ENCODE data around the gene GAPDH.
"Not testable (repeated sequence)": the region's sequence is repeated elsewhere in the genome, so short reads cannot be mapped to it uniquely, and the experiment has no call there.

GAPDH gene

DNA sequence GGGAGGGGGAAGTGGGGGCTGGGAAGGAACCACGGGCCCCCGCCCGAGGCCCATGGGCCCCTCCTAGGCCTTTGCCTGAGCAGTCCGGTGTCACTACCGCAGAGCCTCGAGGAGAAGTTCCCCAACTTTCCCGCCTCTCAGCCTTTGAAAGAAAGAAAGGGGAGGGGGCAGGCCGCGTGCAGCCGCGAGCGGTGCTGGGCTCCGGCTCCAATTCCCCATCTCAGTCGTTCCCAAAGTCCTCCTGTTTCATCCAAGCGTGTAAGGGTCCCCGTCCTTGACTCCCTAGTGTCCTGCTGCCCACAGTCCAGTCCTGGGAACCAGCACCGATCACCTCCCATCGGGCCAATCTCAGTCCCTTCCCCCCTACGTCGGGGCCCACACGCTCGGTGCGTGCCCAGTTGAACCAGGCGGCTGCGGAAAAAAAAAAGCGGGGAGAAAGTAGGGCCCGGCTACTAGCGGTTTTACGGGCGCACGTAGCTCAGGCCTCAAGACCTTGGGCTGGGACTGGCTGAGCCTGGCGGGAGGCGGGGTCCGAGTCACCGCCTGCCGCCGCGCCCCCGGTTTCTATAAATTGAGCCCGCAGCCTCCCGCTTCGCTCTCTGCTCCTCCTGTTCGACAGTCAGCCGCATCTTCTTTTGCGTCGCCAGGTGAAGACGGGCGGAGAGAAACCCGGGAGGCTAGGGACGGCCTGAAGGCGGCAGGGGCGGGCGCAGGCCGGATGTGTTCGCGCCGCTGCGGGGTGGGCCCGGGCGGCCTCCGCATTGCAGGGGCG lies at the start of gene GAPDH:
GAPDH (plus strand) TSS at position 595 of the 772 bp plus-strand sequence. CDS start 316 bp downstream, outside the sequence.
- peak within 1 kb of the TSS; percentile 96 for H3K4me3 ChIP-seq (ENCODE audit: control insufficient read depth, low read depth, low read length)
- peak; percentile 95 for DNase-seq (ENCODE audit: low read depth)
- TF ChIP-seq, protein P1, sequence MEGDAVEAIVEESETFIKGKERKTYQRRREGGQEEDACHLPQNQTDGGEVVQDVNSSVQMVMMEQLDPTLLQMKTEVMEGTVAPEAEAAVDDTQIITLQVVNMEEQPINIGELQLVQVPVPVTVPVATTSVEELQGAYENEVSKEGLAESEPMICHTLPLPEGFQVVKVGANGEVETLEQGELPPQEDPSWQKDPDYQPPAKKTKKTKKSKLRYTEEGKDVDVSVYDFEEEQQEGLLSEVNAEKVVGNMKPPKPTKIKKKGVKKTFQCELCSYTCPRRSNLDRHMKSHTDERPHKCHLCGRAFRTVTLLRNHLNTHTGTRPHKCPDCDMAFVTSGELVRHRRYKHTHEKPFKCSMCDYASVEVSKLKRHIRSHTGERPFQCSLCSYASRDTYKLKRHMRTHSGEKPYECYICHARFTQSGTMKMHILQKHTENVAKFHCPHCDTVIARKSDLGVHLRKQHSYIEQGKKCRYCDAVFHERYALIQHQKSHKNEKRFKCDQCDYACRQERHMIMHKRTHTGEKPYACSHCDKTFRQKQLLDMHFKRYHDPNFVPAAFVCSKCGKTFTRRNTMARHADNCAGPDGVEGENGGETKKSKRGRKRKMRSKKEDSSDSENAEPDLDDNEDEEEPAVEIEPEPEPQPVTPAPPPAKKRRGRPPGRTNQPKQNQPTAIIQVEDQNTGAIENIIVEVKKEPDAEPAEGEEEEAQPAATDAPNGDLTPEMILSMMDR (conservative IDR thresholded peaks at IDR 0.05; ENCODE audit: control insufficient read depth, insufficient read depth, low read depth, low read length), result no peak

DNA sequence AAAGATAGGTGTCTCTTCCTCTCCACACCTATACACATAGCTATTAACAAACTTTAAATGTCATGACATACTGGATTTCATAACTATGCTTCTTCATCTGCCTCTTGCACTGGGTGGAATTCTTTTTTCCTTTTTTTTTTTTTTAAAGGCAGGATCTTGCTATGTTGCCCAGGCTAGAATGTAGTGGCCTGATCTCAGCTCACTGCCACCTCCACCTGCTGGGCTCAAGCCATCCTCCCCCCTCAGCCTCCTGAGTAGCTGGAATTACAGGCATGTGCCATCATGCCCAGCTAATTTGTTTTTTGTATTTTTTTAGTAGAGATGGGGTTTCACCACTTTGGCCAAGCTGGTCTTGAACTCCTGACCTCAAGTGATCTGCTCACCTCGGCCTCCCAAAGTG lies 46.1 kb upstream of the GAPDH start:
- TF ChIP-seq, protein P1 (conservative IDR thresholded peaks at IDR 0.05; ENCODE audit: control insufficient read depth, insufficient read depth, low read depth, low read length), result no peak
- no peak for DNase-seq (ENCODE audit: low read depth)
- no peak overlapping the region for H3K4me3 ChIP-seq (ENCODE audit: control insufficient read depth, low read depth, low read length)

DNA sequence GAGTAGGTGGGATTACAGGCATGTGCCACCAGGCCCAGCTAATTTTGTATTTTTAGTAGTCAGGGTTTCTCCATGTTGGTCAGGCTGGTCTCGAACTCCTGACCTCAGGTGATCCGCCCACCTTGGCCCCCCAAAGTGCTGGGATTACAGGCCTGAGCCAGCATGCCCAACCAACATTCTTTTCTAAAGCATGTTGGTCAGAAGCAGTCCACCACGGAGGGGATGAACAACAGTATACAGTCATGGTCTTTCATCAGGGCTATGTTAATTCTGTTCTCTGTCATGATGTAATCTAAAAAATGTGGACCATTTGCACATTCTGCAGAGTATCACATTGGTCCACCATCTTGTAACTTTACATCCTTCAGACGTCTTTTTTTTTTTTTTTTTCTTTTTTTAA lies 44.9 kb upstream of the GAPDH start:
- DNase-seq (ENCODE audit: low read depth), result peak; percentile 12
- TF ChIP-seq, protein P1 (conservative IDR thresholded peaks at IDR 0.05; ENCODE audit: control insufficient read depth, insufficient read depth, low read depth, low read length), result no peak
- no peak overlapping the region for H3K4me3 ChIP-seq (ENCODE audit: control insufficient read depth, low read depth, low read length)

DNA sequence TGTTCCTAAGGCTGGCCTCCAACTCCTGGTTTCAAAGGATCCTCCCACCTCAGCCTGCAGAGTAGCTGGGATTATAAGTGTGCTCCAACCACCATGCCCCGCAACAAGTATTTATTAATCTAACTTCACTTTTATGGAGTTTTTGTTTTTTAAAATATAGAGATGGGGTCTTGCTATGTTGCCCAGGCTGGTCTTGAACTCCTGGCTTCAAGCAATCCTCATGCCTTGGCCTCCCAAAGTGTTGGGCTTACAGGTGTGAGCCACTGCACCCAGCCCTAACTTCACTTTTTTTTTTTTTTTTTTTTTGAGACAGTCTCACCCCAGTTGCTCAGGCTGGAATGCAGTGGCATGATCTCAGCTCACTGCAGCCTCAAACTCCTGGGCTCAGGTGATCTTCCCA lies 43.6 kb upstream of the GAPDH start:
- H3K4me3 ChIP-seq (ENCODE audit: control insufficient read depth, low read depth, low read length); DNase-seq (ENCODE audit: low read depth): not testable (repeated sequence)

DNA sequence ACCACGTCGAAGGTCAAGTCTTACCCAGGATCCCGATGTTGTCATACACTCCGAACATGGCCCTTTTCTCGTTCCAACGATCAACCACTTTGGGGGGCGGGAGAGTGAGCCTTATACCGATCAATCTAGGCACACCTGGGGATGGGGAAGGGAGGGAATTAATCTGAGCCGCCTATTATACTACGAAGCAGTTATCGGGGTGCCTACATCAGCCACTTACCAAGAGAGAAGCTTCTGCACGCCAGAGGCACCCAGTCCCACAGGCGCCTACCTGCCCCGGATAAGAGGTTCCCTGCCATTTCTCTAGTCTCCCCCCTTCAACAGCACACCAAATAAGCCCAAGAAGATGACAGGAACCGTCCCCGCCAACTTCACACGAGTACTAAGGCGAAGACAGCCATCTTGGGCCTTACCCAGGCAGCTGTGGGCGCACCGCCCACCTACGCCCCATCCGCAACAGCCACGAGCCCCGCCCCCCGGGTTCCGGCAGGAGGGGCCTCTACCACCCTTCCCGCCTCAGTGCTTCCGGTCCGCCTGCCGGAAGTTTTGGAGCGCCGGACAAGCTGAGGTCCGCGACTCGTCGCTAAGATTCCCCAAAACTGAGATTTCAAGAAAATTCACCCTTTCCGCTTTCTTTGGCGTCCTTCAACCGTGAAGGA lies 41.4 kb upstream of the GAPDH start, which contains the start of gene MRPL51:
MRPL51 (minus strand) TSS at position 425 of the 659 bp plus-strand sequence; CDS start at position 299, 126 bp downstream.
- peak within 1 kb of the TSS; percentile 95 for H3K4me3 ChIP-seq (ENCODE audit: control insufficient read depth, low read depth, low read length)
- TF ChIP-seq, protein P1 (conservative IDR thresholded peaks at IDR 0.05; ENCODE audit: control insufficient read depth, insufficient read depth, low read depth, low read length), result no peak

DNA sequence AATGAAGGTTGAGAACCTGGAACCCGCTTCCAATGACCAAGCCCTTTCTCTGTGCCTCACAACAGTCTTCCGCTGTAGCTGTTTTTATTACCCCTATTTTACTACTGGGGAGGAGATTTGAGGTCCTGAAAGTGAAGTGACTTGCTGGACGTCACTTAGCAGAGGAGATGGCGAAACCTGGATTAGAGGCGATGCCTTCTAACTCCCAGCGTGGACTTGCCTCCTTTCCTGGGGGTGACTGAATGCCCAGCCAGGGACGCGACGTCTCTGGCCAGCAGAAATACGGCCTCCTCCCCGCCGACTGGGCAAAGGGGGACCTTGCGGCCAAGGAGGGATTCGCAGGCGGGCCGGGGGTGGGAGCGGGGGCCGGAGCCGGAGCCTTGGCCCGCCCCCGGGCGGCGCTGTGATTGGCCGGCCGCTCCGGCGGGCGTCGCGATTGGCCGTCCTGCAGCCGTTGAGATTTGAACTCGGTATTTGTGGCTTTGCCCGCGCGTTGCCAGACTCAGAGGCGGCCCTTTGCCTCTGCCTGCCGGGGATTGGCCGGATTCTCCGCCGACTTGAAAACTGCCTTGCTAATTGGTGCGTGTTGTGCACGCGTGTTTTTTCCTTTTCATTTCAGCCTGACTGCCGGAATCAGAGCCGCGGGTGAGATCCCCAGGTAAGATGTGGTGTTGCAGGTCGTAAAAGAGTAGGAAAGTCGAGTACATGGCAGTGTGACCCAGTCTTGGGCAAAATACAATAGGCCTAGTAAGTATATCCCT lies 40.6 kb upstream of the GAPDH start, which contains the start of gene NCAPD2:
NCAPD2 (plus strand) TSS at position 606 of the 761 bp plus-strand sequence. CDS start 997 bp downstream, outside the sequence.
- TF ChIP-seq, protein P1 (conservative IDR thresholded peaks at IDR 0.05; ENCODE audit: control insufficient read depth, insufficient read depth, low read depth, low read length), result no peak
- peak; percentile 93 for DNase-seq (ENCODE audit: low read depth)
- peak within 1 kb of the TSS; percentile 95 for H3K4me3 ChIP-seq (ENCODE audit: control insufficient read depth, low read depth, low read length)

More for the DNA sequence above, 41.4 kb upstream of the GAPDH start, which contains the start of gene MRPL51:
- peak; percentile 89 for DNase-seq (ENCODE audit: low read depth)

All from fibroblast of mammary gland (primary cell).